ENCODE results near the gene MRE11. TPM values are rescaled to one million over a fixed set of nuclear protein-coding genes. Genes with fewer than 3 reads are reported as not detected.

Gene MRE11
- total and polyA plus RNA-seq, 4 donors: 1.5 to 18.3 (median 5.6) TPM

DNA sequence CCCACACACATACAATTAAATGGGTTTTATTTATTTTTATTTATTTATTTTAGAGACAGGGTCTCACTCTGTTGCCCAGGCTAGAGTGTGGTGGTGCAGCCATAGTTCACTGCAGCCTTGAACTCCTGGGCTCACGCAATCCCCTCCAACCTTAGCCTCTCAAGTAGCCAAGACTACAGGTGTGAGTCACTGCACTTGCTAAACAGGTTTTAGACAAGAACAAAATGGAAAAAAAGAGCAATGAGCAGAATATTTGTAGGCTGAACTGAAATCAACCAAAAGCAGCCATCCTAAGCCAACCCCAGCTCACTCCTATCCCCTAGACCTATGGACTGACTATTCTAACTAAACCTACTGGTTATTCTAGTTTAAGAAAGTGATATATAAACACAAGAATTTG is 37.8 kb downstream of the MRE11 start:
- H3K4me3 ChIP-seq (ENCODE audit: low read depth in 1 of 3, low read length in 3 of 3): no peak overlapping the region
- WGBS: 99% methylated on average over 1 of the region's 1 CpG
- peaks cover 0 to 21% (median 7%) of the 10 kb centered on the region in 4 donors for H3K36me3 ChIP-seq (ENCODE audit: control insufficient read depth in 4 of 4, insufficient read depth in 3 of 4, low read depth in 1 of 4, low read length in 3 of 4)
- H3K9me3 ChIP-seq (ENCODE audit: control insufficient read depth in 4 of 4, low read length in 3 of 4): no peaks in the 10 kb centered on the region
- TF ChIP-seq FOXA1 (IDR thresholded peaks at IDR 0.05) (no peak), RAD21 (IDR thresholded peaks at IDR 0.05) (no peak)
- H3K9ac ChIP-seq (ENCODE audit: low read depth in 1 of 2, low read length in 2 of 2): no peak overlapping the region
- no peaks in the 10 kb centered on the region for H3K4me1 ChIP-seq (ENCODE audit: control insufficient read depth in 4 of 4, insufficient read depth in 4 of 4, low read length in 3 of 4)
- no peak overlapping the region for H3K27ac ChIP-seq (ENCODE audit: low read depth in 1 of 2, low read length in 2 of 2)
- H3K27me3 ChIP-seq (ENCODE audit: control insufficient read depth in 4 of 4, insufficient read depth in 4 of 4, low read length in 3 of 4): no peaks in the 10 kb centered on the region
- DNase-seq (ENCODE audit: low spot score): no peak

DNA sequence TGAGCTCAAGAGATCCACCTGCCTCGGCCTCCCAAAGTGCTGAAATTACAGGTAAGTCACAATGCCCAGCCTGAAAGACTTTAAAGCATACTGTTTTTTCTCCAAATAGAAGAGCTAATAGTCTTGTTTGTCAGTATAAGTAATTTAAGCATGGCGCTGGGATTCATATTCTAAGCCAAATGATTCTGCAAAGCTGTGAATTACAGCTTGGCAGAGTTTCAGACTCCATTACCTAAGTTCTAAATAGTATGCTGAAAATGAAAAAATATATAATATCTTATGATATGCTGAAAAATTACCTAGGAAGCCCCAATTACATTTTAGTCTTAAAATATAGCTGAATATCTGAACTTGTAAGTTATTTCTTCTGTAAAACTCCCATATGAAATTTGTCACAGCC is 39.3 kb downstream of the MRE11 start:
- WGBS: 98% methylated on average over 2 of the region's 2 CpGs

More for the DNA sequence above, 39.3 kb downstream of the MRE11 start:
- Histone ChIP-seq H3K4me3 (ENCODE audit: low read depth in 1 of 3, low read length in 3 of 3) (no peak overlapping the region), H3K36me3 (ENCODE audit: control insufficient read depth in 4 of 4, insufficient read depth in 3 of 4, low read depth in 1 of 4, low read length in 3 of 4) (peaks cover 0 to 12% (median 2%) of the 10 kb centered on the region in 4 donors), H3K9me3 (ENCODE audit: control insufficient read depth in 4 of 4, low read length in 3 of 4) (no peaks in the 10 kb centered on the region), H3K4me1 (ENCODE audit: control insufficient read depth in 4 of 4, insufficient read depth in 4 of 4, low read length in 3 of 4) (peaks cover 0 to 3% (median 0%) of the 10 kb centered on the region in 4 donors), H3K27me3 (ENCODE audit: control insufficient read depth in 4 of 4, insufficient read depth in 4 of 4, low read length in 3 of 4) (no peaks in the 10 kb centered on the region), H3K27ac (ENCODE audit: low read depth in 1 of 2, low read length in 2 of 2) (no peak overlapping the region), H3K9ac (ENCODE audit: low read depth in 1 of 2, low read length in 2 of 2) (no peak overlapping the region)
- TF ChIP-seq HNF4A (conservative IDR thresholded peaks at IDR 0.05) (no peak), NR2F2 (IDR thresholded peaks at IDR 0.05) (no peak), EGR1 (IDR thresholded peaks at IDR 0.05; ENCODE audit: low read depth in 2 of 2) (no peak), FOXA2 (IDR thresholded peaks at IDR 0.05) (no peak), RXRA (IDR thresholded peaks at IDR 0.05) (no peak), HNF4G (IDR thresholded peaks at IDR 0.05) (no peak), TAF1 (conservative IDR thresholded peaks at IDR 0.05) (no peak), SP1 (IDR thresholded peaks at IDR 0.05) (no peak), YY1 (IDR thresholded peaks at IDR 0.05) (no peak), GABPA (IDR thresholded peaks at IDR 0.05 in 1 of 2, conservative IDR thresholded peaks at IDR 0.05 in 1 of 2) (no peak), FOXA1 (IDR thresholded peaks at IDR 0.05) (no peak), JUND (IDR thresholded peaks at IDR 0.05) (no peak), RAD21 (IDR thresholded peaks at IDR 0.05) (no peak)
- TF ChIP-seq, protein P1, sequence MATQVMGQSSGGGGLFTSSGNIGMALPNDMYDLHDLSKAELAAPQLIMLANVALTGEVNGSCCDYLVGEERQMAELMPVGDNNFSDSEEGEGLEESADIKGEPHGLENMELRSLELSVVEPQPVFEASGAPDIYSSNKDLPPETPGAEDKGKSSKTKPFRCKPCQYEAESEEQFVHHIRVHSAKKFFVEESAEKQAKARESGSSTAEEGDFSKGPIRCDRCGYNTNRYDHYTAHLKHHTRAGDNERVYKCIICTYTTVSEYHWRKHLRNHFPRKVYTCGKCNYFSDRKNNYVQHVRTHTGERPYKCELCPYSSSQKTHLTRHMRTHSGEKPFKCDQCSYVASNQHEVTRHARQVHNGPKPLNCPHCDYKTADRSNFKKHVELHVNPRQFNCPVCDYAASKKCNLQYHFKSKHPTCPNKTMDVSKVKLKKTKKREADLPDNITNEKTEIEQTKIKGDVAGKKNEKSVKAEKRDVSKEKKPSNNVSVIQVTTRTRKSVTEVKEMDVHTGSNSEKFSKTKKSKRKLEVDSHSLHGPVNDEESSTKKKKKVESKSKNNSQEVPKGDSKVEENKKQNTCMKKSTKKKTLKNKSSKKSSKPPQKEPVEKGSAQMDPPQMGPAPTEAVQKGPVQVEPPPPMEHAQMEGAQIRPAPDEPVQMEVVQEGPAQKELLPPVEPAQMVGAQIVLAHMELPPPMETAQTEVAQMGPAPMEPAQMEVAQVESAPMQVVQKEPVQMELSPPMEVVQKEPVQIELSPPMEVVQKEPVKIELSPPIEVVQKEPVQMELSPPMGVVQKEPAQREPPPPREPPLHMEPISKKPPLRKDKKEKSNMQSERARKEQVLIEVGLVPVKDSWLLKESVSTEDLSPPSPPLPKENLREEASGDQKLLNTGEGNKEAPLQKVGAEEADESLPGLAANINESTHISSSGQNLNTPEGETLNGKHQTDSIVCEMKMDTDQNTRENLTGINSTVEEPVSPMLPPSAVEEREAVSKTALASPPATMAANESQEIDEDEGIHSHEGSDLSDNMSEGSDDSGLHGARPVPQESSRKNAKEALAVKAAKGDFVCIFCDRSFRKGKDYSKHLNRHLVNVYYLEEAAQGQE (IDR thresholded peaks at IDR 0.05): no peak
- TF ChIP-seq, protein P2, sequence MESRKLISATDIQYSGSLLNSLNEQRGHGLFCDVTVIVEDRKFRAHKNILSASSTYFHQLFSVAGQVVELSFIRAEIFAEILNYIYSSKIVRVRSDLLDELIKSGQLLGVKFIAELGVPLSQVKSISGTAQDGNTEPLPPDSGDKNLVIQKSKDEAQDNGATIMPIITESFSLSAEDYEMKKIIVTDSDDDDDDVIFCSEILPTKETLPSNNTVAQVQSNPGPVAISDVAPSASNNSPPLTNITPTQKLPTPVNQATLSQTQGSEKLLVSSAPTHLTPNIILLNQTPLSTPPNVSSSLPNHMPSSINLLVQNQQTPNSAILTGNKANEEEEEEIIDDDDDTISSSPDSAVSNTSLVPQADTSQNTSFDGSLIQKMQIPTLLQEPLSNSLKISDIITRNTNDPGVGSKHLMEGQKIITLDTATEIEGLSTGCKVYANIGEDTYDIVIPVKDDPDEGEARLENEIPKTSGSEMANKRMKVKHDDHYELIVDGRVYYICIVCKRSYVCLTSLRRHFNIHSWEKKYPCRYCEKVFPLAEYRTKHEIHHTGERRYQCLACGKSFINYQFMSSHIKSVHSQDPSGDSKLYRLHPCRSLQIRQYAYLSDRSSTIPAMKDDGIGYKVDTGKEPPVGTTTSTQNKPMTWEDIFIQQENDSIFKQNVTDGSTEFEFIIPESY (IDR thresholded peaks at IDR 0.05): no peak
- TF ChIP-seq, protein P3, sequence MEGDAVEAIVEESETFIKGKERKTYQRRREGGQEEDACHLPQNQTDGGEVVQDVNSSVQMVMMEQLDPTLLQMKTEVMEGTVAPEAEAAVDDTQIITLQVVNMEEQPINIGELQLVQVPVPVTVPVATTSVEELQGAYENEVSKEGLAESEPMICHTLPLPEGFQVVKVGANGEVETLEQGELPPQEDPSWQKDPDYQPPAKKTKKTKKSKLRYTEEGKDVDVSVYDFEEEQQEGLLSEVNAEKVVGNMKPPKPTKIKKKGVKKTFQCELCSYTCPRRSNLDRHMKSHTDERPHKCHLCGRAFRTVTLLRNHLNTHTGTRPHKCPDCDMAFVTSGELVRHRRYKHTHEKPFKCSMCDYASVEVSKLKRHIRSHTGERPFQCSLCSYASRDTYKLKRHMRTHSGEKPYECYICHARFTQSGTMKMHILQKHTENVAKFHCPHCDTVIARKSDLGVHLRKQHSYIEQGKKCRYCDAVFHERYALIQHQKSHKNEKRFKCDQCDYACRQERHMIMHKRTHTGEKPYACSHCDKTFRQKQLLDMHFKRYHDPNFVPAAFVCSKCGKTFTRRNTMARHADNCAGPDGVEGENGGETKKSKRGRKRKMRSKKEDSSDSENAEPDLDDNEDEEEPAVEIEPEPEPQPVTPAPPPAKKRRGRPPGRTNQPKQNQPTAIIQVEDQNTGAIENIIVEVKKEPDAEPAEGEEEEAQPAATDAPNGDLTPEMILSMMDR (IDR thresholded peaks at IDR 0.05; ENCODE audit: low read depth, low read length, missing input control): no peak
- TF ChIP-seq, protein P4, sequence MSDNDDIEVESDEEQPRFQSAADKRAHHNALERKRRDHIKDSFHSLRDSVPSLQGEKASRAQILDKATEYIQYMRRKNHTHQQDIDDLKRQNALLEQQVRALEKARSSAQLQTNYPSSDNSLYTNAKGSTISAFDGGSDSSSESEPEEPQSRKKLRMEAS (IDR thresholded peaks at IDR 0.05): no peak
- TF ChIP-seq, protein P5, sequence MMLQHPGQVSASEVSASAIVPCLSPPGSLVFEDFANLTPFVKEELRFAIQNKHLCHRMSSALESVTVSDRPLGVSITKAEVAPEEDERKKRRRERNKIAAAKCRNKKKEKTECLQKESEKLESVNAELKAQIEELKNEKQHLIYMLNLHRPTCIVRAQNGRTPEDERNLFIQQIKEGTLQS (IDR thresholded peaks at IDR 0.05): no peak
- DNase-seq (ENCODE audit: low spot score): no peak

All from liver (tissue), 9 donors.